Epithelial cell of proximal tubule (primary cell): ENCODE data around the gene CDH12. TPM values are rescaled to one million over a fixed set of nuclear protein-coding genes. Genes with fewer than 3 reads are reported as not detected.

ENCODE experiments used
- DNase-seq: peaks from one replicate; pipeline ENCODE4 v3.0.0-alpha.2; 2011; ENCODE audit warnings: low read depth
- H3K4me3 ChIP-seq: 2 replicates; pipeline ENCODE4 v1.5.1; 2011; ENCODE audit warnings: low read depth, mild to moderate bottlenecking, low read length
- CTCF ChIP-seq: conservative IDR thresholded peaks from 2 replicates; pipeline ENCODE4 v1.5.1; 2012; ENCODE audit warnings: low read depth, mild to moderate bottlenecking, low read length
- total RNA-seq: library from RNA; depleted of rRNA; stranded (reverse); fragments of >200 nt; gene quantifications from 2 replicates; pipeline ENCODE4 v1.2.3, GENCODE V29; 2015

CDH12 gene
- total RNA-seq, 1 donor from 2014 or later, result not detected

GRCh38 chr5:21723500-21723899 is 1129.6 kb downstream of the CDH12 start:
- no peak for TF ChIP-seq CTCF
- H3K4me3 ChIP-seq, result no peak overlapping the region
- DNase-seq, result no peak

- no peak overlapping the region for H3K4me3 ChIP-seq
- TF ChIP-seq CTCF, result no peak
- no peak for DNase-seq
Observed at GRCh38 chr5:21711866-21712758, 1141.0 kb downstream of the CDH12 start.

GRCh38 chr5:21709770-21710169 is 1143.4 kb downstream of the CDH12 start:
- TF ChIP-seq CTCF, result no peak
- DNase-seq, result no peak
- no peak overlapping the region for H3K4me3 ChIP-seq

- TF ChIP-seq CTCF, result no peak
- no peak overlapping the region for H3K4me3 ChIP-seq
- no peak for DNase-seq
Observed at GRCh38 chr5:21704974-21705668, 1148.0 kb downstream of the CDH12 start.

- H3K4me3 ChIP-seq, result no peak overlapping the region
- no peak for DNase-seq
- no peak for TF ChIP-seq CTCF
Observed at GRCh38 chr5:21701317-21701716, 1151.8 kb downstream of the CDH12 start.
